ENCODE data around the gene PRAMEF14.
"Not testable (repeated sequence)": the region's sequence is repeated elsewhere in the genome, so short reads cannot be mapped to it uniquely, and the experiment has no call there.

The PRAMEF14 gene, protein sequence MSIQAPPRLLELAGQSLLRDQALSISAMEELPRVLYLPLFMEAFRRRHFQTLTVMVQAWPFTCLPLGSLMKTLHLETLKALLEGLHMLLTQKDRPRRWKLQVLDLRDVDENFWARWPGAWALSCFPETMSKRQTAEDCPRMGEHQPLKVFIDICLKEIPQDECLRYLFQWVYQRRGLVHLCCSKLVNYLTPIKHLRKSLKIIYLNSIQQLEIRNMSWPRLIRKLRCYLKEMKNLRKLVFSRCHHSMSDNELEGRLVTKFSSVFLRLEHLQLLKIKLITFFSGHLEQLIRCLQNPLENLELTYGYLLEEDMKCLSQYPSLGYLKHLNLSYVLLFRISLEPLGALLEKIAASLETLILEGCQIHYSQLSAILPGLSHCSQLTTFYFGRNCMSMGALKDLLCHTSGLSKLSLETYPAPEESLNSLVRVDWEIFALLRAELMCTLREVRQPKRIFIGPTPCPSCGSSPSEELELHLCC

DNA sequence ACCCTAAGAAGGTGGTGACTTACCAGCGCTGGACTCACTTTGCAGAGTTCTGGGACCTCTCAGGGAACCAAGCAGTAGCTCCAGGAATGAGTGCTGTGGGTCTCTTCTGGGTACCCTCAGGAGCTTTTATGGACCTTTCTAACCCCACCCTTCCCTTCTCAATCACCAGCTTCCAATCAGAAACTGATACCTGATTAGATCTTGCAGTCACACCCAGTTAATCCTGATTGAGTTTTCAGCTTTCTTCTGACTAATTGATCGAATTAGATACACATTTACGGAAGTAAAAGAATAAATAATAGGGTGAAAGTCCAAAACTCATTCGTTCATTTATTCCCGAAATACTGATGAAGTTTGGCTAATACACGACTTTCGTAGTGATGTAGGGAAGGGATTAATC, at the start of gene PRAMEF14:
TSS of gene PRAMEF14 (minus strand) at position 101 of the 400 bp plus-strand sequence. CDS start 1,820 bp downstream, outside the sequence.
- not testable (repeated sequence) for DNase-seq

DNA sequence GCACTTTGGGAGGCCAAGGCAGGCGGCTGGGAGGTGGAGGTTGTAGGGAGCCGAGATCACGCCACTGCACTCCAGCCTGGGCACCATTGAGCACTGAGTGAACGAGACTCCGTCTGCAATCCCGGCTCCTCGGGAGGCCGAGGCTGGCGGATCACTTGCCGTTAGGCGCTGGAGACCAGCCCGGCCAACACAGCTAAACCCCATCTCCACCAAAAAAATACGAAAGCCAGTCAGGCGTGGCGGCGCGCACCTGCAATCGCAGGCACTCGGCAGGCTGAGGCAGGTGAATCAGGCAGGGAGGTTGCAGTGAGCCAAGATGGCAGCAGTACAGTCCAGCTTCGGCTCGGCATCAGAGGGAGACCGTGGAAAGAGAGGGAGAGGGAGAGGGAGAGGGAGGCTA, 48.4 kb upstream of the PRAMEF14 start:
- DNase-seq: not testable (repeated sequence)

DNA sequence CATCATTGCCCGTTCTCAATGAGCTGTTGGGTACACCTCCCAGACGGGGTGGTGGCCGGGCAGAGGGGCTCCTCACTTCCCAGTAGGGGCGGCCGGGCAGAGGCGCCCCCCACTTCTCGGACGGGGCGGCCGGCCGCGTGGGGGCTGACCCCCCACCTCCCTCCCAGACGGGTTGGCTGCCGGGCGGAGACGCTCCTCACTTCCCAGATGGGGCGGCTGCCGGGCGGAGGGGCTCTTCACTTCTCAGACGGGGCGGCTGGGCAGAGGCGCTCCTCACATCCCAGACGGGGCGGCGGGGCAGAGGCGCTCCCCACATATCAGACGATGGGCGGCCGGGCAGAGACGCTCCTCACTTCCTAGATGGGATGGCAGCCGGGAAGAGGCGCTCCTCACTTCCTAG, 47.8 kb upstream of the PRAMEF14 start:
- not testable (repeated sequence) for DNase-seq

DNA sequence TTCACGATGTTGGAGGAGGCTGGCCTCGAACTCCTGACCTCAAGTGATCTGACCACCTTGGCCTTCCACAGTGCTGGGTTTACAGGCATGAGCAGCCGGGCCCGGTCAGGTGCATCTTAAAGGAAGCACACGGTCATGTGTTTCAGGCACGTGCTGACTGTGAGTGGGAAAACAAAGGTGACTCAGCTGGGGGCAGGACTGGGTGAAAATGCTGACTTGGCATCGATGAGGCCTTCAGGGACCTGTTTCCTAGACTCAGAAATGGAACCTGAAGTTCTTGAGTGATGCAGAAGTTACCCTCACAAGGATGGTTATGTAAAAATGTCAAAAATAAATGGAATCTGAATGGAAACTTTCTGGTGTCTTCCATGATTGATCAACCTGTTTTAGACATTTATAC, 46.1 kb upstream of the PRAMEF14 start:
- DNase-seq: not testable (repeated sequence)

DNA sequence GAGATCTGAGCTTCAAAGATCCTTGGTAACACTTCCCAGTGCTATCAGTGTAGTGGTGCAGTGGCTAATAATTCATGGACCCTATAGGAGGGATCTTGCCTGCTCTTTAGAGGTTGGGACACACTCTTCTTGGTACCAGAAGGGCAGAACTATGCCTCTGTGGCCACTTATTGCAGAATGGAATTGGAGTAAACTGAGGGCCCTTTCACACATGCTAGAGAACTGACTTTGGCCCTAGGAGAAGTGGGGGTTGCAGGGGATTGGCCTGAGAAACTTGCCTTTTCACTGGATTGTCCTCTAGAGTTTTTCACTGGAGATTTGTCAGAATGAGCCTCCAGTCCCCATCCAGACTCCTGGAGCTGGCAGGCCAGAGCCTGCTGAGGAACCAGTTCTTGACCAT, 42.4 kb upstream of the PRAMEF14 start, which contains the start of gene PRAMEF17:
TSS of gene PRAMEF17 (plus strand) at position 301 of the 400 bp plus-strand sequence. CDS start at position 327, 26 bp downstream.
- DNase-seq: not testable (repeated sequence)

DNA sequence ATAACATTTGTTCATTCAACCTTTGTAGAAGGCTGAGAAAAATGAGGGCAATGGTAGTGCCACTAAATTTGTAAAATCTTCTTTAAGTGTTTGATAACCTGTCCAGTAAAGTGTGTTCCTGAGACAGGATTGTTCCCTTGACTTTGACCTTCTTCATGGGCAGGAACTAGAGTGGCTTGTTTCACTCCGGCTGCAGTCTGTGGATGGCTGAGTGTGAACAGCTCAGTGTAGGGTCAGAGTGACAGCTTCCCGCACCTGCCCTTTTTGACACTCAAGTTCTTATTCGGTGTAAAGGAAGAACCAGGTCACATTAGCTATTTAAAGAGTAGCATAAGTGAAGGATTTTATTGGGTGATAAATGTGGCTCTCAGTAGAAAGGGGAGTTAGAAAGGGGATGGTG, 33.4 kb upstream of the PRAMEF14 start:
- DNase-seq: not testable (repeated sequence)

DNA sequence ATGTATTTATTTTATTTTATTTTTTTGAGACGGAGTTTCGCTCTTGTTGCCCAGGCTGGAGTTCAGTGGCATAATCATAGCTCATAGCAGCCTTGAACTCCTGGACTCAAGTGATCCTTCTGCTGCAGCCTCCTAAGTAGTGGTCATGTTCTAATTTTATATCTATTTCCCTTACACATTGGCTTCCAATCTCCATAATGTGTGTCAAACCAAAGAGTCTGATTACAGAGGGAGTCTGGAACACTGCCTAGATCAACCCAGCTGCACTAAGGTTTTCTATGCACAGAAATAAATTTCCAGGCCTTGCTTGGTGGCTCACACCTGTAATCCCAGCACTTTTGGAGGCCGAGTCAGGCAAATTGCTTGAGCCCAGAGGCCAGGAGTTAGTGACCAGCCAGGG, 32.0 kb upstream of the PRAMEF14 start:
- DNase-seq: not testable (repeated sequence)

DNA sequence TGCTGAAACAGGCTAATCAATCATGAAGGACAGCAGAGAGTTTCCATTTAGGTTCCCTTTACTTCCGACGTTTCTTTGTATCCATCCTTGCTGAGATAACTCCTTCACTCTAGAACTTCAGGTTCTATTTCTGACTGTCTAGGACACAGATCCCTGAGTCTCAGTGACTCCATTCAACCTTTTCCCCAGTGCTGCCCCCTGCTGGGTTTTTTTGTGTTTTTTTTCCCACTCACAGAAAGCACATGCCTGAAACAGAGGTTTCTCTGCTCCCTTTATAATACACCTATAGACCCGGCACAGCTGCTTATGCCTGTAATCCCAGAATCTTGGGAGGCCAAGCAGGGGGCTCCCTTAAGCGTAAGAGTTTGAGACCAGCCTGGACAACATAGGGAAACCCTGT, 21.6 kb upstream of the PRAMEF14 start:
- not testable (repeated sequence) for DNase-seq

DNA sequence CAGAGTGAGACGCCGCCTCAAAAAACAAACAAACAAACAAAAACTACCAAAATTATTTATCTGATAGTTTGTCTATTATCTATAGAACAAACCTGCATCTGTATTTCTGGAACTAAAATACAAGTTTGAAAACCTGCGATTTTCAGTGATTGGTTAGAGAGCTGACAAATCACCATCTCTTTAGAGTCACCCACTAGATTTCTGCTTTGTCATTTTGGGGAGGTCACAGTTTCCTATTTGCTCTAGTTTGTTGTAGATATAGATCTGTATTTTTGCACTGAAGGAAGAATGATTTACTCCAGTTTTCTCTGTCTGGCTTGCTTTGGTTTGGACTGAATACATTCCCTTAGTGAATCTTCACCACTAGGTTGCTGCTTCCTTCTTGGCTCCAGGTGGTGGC, 19.6 kb upstream of the PRAMEF14 start:
- not testable (repeated sequence) for DNase-seq

DNA sequence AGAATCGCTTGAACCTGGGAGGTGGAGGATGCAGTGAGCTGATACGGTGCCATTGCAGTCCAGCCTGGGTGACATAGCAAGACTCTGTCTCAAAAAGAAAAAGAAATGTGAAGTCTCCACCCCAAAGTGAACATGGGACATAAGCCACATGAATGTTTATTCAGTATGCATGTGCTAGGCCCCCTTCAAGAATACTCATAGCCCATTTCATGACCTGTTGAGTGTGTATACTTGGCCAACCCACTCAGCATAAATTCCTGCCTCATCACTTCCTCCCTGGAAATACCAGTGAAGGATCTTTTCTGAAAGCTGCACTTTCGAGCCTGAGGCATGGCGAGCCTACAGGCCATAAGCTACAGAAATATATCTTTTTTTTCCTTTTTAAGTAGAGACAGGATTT, 18.0 kb upstream of the PRAMEF14 start:
- not testable (repeated sequence) for DNase-seq

DNA sequence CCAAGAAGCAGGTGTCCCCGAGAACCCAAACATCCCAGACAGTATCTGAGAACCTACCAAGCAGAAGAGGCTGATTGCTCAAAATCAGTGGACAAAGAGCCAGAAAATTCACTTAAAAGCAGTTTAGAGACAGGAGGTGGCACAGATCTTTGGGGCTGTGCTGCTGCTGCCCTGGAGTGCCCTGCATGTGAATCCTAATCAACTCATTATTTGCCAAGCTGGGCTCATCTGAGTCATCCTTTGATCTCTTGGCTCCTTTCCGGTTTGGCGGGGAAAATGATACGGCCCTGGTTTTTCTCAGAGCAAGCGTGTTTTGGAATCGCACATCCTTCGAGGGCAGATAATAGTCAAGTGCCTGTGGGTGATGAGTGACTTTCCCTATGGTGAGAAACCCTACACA, 15.4 kb upstream of the PRAMEF14 start:
- not testable (repeated sequence) for DNase-seq

DNA sequence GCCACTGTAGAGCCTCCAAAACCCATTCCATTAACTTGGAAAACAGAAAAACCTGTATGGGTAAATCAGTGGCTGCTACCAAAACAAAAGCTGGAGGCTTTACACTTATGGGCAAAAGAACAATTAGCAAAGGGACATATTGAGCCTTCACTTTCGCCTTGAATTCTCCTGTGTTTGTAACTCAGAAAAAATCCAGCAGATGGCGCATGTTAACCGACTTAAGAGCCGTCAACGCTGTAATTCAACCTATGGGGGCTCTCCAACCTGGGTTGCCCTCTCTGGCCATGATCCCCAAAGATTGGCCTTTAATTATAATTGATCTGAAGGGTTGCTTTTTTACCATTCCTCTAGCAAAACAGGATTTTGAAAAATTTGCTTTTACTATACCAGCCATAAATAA, 9.8 kb upstream of the PRAMEF14 start:
- peak; percentile 34 to 58 for DNase-seq

DNA sequence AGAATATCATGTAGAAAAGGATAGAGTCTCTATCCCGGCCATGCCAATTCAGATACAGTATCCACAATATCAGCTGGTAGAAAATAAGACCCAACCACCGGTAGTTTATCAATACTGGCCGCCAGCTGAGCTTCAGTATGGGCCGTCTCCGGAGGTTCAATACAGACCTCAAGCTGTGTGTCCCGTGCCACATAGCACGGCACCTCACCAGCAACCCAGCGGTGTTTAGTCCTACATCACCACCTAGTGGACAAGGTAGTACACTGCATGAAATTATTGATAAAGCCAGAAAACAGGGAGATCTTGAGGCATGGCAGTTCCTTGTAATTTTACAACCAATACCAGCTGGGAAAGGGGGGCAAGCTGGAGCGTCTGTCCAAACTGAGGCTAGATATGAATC, 7.5 kb upstream of the PRAMEF14 start:
- DNase-seq: not testable (repeated sequence)

DNA sequence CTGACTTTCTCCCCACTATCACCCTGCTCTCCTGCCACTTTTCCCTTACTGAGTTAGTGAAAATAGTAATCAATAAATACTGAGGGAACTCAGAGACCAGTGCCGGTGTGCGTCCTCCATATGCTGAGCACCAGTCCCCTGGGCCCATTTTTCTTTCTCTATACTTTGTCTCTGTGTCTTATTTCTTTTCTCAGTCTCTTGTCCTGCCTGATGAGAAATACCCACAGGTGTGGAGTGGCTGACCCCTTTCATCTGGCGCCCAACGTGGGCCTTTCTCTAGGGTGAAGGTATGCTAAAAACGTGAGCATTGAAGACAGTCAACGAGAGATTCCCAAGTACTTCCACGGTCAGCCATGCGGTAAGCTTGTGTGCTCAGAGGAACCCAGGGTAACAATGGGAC, 6.5 kb upstream of the PRAMEF14 start:
- DNase-seq: not testable (repeated sequence)

DNA sequence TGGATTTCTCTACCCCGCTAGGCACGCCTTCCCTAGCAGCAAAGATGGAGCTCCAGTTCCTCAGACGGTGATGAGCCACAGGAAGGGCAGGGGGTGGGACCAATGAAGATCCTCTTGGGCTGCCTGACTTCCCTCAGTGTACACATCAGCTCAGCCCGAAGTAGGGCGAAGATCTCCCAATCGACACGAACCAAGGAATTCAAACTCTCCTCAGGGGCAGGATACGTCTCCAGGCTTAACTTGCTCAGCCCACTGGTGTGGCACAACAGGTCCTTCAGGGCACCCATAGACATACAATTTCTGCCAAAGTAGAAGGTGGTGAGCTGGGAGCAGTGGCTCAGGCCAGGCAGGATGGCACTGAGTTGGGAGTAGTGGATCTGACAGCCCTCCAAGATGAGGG, 4.4 kb downstream of the PRAMEF14 start:
- DNase-seq: not testable (repeated sequence)

DNA sequence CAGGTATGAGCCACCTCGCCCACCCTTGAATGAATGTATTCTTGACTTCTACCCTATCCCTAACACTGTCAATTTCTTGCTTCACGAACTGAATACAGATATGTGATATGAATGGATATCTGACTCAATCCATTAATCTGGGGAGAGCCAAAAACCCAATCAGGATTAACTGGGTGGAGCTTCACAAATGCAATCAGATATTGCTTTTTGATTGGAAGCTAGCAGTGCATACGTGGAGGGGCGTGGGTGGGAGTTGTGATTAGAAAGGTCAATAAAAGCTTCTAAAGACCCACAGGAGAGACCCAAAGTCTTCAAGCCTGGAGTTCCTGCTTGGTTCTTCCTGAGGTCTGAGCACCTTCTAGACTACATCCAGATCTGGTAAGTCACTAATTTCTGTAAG, 31.7 kb downstream of the PRAMEF14 start, which contains the start of gene PRAMEF15:
TSS of gene PRAMEF15 (plus strand) at position 301 of the 400 bp plus-strand sequence. CDS start 2,827 bp downstream, outside the sequence.
- not testable (repeated sequence) for DNase-seq

DNA sequence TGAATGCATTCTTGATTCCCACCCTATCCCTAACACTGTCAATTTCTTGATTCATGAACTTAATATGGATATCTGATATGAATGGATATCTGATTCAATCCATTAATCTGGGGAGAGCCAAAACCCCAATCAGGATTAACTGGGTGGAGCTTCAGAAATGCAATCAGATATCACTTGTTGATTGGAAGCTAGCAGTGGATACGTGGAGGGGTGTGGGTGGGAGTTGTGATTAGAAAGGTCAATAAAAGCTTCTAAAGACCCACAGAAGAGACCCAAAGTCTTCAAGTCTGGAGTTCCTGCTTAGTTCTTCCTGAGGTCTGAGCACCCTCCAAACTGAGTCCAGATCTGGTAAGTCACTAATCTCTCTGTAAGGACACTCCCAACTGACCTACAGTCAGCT, 43.7 kb downstream of the PRAMEF14 start, which contains the start of gene PRAMEF33:
TSS of gene PRAMEF33 (plus strand) at position 301 of the 400 bp plus-strand sequence. CDS start 2,416 bp downstream, outside the sequence.
- DNase-seq: not testable (repeated sequence)

DNA sequence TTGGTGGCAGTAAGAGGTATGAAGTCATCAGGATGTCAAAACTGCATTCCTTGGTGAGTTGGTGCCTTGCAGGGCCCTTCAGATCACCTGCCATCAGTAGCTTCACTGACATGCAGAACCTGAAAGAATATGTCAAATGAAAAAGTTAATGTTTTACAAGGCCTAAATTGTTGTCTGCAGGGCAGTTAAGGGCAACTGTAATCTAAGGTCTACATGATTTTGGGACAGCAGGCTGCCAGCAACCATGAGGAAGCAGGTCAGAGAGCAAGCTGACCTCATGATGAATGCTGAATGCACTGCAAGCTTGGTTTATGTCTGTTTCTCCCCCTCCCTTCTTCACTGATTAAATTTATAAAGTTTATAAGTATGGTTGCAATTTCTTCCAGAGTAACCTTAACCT, 44.7 kb downstream of the PRAMEF14 start:
- DNase-seq: not testable (repeated sequence)

DNA sequence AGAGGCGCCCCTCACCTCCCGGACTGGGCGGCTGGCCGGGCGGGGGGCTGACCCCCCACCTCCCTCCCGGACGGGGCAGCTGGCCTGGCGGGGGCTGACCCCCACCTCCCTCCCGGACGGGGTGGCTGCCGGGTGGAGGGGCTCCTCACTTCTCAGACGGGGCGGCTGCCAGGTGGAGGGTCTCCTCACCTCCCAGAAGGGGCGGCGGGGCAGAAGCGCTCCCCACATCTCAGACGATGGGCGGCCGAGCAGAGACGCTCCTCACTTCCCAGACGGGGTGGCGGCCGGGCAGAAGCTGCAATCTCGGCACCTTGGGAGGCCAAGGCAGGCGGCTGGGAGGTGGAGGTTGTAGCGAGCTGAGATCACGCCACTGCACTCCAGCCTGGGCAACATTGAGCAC, 48.2 kb downstream of the PRAMEF14 start:
- not testable (repeated sequence) for DNase-seq

DNA sequence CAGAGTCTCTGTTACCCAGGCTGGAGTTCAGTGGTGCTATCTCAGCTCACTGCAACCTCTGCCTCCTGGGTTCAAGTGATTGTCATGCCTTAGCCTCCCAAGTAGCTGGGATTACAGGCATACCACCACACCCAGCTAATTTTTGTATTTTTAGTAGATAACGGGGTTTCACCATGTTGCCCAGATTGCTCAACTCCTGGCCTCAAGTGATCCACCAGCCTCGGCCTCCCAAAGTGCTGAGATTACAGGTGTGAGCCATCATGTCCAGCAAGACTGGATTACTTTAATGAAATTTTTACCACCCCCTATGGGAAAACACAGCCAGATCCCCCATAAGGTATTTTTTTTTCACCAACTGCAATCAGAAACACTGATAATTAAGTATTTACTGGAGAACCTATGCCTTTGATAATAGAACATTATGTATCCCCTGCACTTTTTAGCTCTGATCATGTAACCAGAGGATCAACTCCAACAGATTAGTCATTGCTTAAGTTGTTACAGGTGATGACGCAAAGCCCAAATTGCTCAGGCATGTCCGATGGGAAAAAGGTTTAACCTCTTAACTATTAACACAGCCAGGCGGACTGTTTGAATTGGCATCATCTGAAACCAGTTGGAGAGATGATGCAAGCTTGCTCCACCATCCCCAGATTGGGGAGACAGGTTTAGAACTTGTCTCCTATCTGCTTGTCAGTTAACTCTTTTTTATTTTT, 49.6 kb downstream of the PRAMEF14 start:
- not testable (repeated sequence) for DNase-seq
